Measurements from ENCODE around the gene DGLUCY. TPM values are rescaled to one million over a fixed set of nuclear protein-coding genes. Genes with fewer than 3 reads are reported as not detected.
"Not testable (repeated sequence)": the region's sequence is repeated elsewhere in the genome, so short reads cannot be mapped to it uniquely, and the experiment has no call there.

Gene DGLUCY
- total and polyA plus RNA-seq, 10 donors = 24.1 to 134 (median 96.7) TPM

DNA sequence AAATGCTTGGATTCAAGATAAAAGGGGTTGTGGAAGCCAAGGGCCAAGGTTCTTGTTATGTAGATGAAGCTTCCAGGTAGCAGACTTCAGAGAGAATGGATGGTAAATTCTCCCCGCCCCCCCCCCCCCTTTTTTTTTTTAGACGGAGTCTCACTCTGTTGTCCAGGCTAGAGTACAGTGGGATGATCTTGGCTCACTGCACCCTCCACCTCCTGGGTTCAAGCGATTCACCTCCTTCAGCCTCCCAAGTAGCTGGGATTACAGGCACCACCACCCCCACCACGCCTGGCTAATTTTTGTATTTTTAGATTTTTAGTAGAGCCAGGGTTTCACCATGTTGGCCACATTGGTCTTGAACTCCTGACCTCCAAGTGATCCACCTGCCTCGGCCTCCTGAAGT is 4.1 kb downstream of the DGLUCY start:
- 92 to 100% (median 96%) methylated on average over 4 to 5 of the region's 5 CpGs for WGBS, 5 donors
- peak; percentile 7 for DNase-seq

DNA sequence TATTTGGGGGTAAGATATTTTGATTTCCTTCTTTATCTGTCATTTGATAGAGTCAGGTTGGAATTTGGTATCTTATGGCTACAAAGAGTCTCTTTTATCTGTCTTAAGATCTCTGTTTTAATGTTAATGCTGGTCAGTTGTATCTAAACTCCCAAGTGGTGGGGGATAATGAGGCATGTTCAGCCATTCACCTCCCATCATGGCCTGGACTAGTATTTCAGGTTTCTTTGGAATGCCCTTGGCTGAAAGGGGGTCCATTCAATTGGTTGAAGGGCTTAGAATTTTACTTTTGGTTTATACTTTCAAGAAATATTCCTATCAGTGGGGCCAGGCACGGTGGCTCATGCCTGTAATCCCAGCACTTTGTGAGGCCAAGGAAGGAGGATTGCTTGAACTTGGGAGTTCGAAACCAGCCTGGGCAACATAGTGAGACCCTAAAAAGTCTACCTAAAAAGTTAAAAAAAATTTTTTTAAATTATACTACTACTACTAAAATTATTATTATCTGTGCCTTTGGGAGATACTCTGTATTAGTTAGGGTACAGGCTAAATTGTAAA is 4.7 kb downstream of the DGLUCY start:
- peaks cover 0 to 4% (median 0%) of the 10 kb centered on the region in 8 donors for H3K9me3 ChIP-seq
- H3K27ac ChIP-seq = peak overlapping the region in 2 of 8 donors; percentile 12 to 96
- H3K36me3 ChIP-seq = peaks cover 0 to 61% (median 3%) of the 10 kb centered on the region in 6 donors
- 87 to 98% (median 96%) methylated on average over 2 of the region's 2 CpGs for WGBS, 5 donors
- intact Hi-C loops (cut with DNase I; ENCODE audit: low total_unique reads) = no loop called here
- H3K27me3 ChIP-seq (replicated peaks in 1 of 7) = no peaks in the 10 kb centered on the region
- TF ChIP-seq POLR2AphosphoS5 (IDR thresholded peaks at IDR 0.05) = no peak
- no peak for TF ChIP-seq POLR2A (IDR thresholded peaks at IDR 0.05)
- TF ChIP-seq CTCF (IDR thresholded peaks at IDR 0.05 in 8 of 11, conservative IDR thresholded peaks at IDR 0.05 in 3 of 11) = no peak
- H3K4me3 ChIP-seq = no peak overlapping the region
- DNase-seq = no peak
- H3K4me1 ChIP-seq = peaks cover 19 to 95% (median 50%) of the 10 kb centered on the region in 6 donors

More for the DNA sequence above, 4.1 kb downstream of the DGLUCY start:
- peaks cover 0 to 4% (median 0%) of the 10 kb centered on the region in 8 donors for H3K9me3 ChIP-seq
- peak overlapping the region in 3 of 8 donors; percentile 96 to 98 (median 97) for H3K27ac ChIP-seq
- peaks cover 0 to 55% (median 3%) of the 10 kb centered on the region in 6 donors for H3K36me3 ChIP-seq
- peaks cover 26 to 95% (median 53%) of the 10 kb centered on the region in 6 donors for H3K4me1 ChIP-seq
- no peak for TF ChIP-seq POLR2AphosphoS5 (IDR thresholded peaks at IDR 0.05)
- TF ChIP-seq POLR2A (IDR thresholded peaks at IDR 0.05) = no peak
- no peak for TF ChIP-seq CTCF (IDR thresholded peaks at IDR 0.05 in 8 of 11, conservative IDR thresholded peaks at IDR 0.05 in 3 of 11)
- H3K27me3 ChIP-seq (replicated peaks in 1 of 7) = no peaks in the 10 kb centered on the region
- intact Hi-C loops (cut with DNase I; ENCODE audit: low total_unique reads) = no loop called here
- H3K4me3 ChIP-seq = no peak overlapping the region

DNA sequence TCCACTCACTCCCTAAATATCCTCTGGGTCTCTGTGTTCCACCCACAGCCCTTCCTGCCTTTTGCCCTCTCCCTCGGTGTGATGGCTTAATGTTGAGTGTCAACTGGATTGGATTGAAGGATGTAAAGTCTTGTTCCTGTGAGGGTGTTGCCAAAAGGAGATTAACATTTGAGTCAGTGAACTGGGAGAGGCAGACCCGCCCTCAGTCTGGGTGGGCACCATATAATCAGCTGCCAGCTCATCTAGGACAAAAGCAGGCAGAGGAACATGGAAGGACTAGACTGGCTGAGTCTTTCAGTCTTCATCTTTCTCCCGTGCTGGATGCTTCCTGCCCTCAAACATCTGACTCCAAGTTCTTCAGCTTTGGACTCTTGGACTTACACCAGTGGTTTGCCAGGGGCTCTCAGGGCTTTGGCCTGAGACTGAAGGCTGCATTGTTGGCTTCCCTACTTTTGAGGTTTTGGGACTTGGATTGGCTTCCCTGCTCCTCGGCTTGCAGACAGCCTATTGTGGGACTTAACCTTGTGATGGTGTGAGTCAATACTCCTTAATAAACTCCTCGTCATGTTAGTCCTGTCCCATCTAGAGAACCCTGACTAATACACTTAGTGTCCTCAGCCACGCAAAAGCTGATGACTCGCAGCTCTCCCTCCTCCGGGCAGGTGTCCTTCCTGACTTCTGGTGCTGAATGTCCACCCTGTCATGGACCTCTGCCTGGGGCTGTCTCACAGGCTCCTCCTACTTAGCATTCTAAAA is 5.9 kb downstream of the DGLUCY start:
- TF ChIP-seq CTCF (IDR thresholded peaks at IDR 0.05 in 8 of 11, conservative IDR thresholded peaks at IDR 0.05 in 3 of 11) (no peak), POLR2A (IDR thresholded peaks at IDR 0.05) (no peak), POLR2AphosphoS5 (IDR thresholded peaks at IDR 0.05) (no peak)
- DNase-seq = no peak
- peaks cover 0 to 62% (median 3%) of the 10 kb centered on the region in 6 donors for H3K36me3 ChIP-seq
- H3K27me3 ChIP-seq (replicated peaks in 1 of 7) = no peaks in the 10 kb centered on the region
- H3K27ac ChIP-seq = peak overlapping the region in 2 of 8 donors; percentile 28 to 43
- peaks cover 17 to 98% (median 53%) of the 10 kb centered on the region in 6 donors for H3K4me1 ChIP-seq
- peaks cover 0 to 4% (median 0%) of the 10 kb centered on the region in 8 donors for H3K9me3 ChIP-seq
- intact Hi-C loops (cut with DNase I; ENCODE audit: low total_unique reads) = no loop called here
- no peak overlapping the region for H3K4me3 ChIP-seq
- WGBS, 5 donors = 80 to 89% (median 82%) methylated on average over 7 to 8 of the region's 8 CpGs

DNA sequence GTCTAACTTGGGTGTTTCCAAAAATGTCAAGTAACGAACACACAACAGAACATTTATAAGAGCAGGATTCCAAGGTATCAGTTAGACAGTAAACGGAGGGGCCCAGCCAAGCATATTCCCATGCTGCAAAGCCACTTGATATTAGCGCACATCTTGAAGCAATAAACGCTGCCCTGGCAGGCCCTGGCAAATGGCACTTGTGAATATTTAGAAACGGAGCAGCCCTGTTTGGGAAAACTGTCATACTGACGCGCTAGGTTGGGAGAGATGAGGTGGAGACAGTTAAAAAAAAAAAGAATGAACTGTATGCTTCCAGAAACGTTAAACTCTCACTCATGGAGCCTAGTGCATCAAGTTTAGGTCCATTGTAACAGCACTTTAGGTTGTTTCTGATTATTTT is 9.3 kb downstream of the DGLUCY start:
- TF ChIP-seq CTCF (IDR thresholded peaks at IDR 0.05 in 8 of 11, conservative IDR thresholded peaks at IDR 0.05 in 3 of 11) = no peak
- no peak for TF ChIP-seq POLR2A (IDR thresholded peaks at IDR 0.05)
- TF ChIP-seq POLR2AphosphoS5 (IDR thresholded peaks at IDR 0.05) = no peak
- intact Hi-C loops (cut with DNase I; ENCODE audit: low total_unique reads) = no loop called here
- Histone ChIP-seq H3K27me3 (replicated peaks in 1 of 7) (no peaks in the 10 kb centered on the region), H3K4me1 (peaks cover 0 to 98% (median 42%) of the 10 kb centered on the region in 6 donors), H3K9me3 (peaks cover 0 to 4% (median 0%) of the 10 kb centered on the region in 8 donors), H3K36me3 (peaks cover 0 to 82% (median 6%) of the 10 kb centered on the region in 6 donors), H3K4me3 (peak overlapping the region in 1 of 8 donors; percentile 5), H3K27ac (peak overlapping the region in 5 of 8 donors; percentile 11 to 92 (median 82))
- DNase-seq = peak; percentile 33
- 91 to 94% (median 93%) methylated on average over 8 of the region's 8 CpGs for WGBS, 5 donors

GRCh38 chr14:91124406-91125270 is 10.8 kb downstream of the DGLUCY start:
- peak overlapping the region in 1 of 8 donors; percentile 54 for H3K4me3 ChIP-seq
- peaks cover 0 to 82% (median 11%) of the 10 kb centered on the region in 6 donors for H3K36me3 ChIP-seq
- peak; percentile 24 for DNase-seq
- H3K9me3 ChIP-seq; intact Hi-C loops (cut with DNase I; ENCODE audit: low total_unique reads); H3K27me3 ChIP-seq (replicated peaks in 1 of 7): not testable (repeated sequence)
- WGBS, 5 donors = 74 to 90% (median 79%) methylated on average over 5 of the region's 5 CpGs
- H3K27ac ChIP-seq = peak overlapping the region in 7 of 8 donors; percentile 61 to 92 (median 82)
- H3K4me1 ChIP-seq = peaks cover 0 to 96% (median 36%) of the 10 kb centered on the region in 6 donors

Measured in spleen (tissue), 11 donors.